ENCODE measurements around the gene CYP26A1. TPM values are rescaled to one million over a fixed set of nuclear protein-coding genes. Genes with fewer than 3 reads are reported as not detected.
A peak's percentile ranks its signal among the peaks of the same experiment; 100 is the strongest.

Gene CYP26A1
- total RNA-seq, 4 donors from 2014 or later = 0.89 TPM; not detected in 3

GRCh38 chr10:93065675-93066543 lies 7.8 kb upstream of the CYP26A1 start:
- DNase-seq (ENCODE audit: low spot score in 2 of 2) = no peak
- Histone ChIP-seq H3K9me3 (no peaks in the 10 kb centered on the region), H3K27ac (no peak overlapping the region), H3K27me3 (peaks cover 100% of the 10 kb centered on the region), H3K4me3 (peak overlapping the region; percentile 23), H3K36me3 (no peaks in the 10 kb centered on the region), H3K4me1 (peaks cover 35% of the 10 kb centered on the region)
- TF ChIP-seq CTCF (IDR thresholded peaks at IDR 0.05) (no peak), EP300 (IDR thresholded peaks at IDR 0.05) (no peak)
- 22% methylated on average over 33 of the region's 81 CpGs for WGBS

- no peak for TF ChIP-seq EP300 (IDR thresholded peaks at IDR 0.05)
- no peak for TF ChIP-seq CTCF (IDR thresholded peaks at IDR 0.05)
- no peak for TF ChIP-seq POLR2A (IDR thresholded peaks at IDR 0.05)
- TF ChIP-seq POLR2AphosphoS5 (IDR thresholded peaks at IDR 0.05) = no peak
- H3K27ac ChIP-seq = no peak overlapping the region
- 18% methylated on average over 11 of the region's 11 CpGs for WGBS
- H3K9me3 ChIP-seq = no peaks in the 10 kb centered on the region
- DNase-seq (ENCODE audit: low spot score in 2 of 2) = no peak
- H3K27me3 ChIP-seq = peaks cover 100% of the 10 kb centered on the region
- no peaks in the 10 kb centered on the region for H3K36me3 ChIP-seq
- peaks cover 30% of the 10 kb centered on the region for H3K4me1 ChIP-seq
- H3K4me3 ChIP-seq = no peak overlapping the region
These were observed 7.2 kb upstream of the CYP26A1 start for GRCh38 chr10:93066544-93066913.

DNA sequence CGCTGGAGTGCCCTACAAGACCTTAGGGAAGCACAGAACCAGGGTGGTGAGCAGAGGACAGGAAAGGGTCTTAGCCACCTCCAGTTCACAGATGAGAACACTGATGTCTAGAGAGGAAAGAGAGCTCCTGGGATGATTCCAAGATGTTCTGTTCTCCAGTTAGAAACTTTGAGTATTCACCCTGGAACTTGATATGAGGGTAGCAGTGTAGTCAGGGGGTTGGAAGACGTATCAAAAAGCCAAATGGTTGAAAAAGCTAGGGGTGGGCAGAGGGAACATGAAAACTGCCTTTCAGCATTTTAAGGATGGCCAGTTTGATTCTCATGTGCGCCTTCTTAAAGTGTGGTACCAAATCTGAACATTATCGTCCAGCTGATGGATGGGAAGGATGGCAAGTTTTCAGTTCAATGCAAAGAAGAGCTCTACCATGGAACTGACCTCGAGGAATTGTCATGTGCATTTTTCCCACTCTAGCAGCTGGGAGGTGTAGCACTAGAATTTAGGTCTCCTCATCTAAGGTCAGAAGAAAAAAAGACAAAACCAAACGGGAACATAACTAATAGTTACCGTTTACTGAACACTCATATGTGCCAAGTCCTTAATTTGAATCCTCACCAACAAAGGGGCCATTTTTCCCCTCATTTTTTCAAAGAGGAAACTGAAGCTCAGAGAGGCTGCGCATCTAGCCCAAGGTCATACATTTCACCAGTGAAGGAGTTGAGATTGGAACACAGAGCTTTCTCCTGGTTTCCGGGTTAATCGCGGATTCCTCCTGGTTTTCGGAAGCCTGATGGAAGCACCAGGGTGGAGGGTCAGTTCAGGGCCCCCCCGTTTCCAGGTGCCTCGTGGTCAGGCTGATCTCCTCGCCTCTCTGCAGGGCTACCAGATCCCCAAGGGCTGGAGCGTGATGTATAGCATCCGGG lies 6.0 kb upstream of the CYP26A1 start:
- WGBS = 15% methylated on average over 12 of the region's 17 CpGs
- no peak for DNase-seq (ENCODE audit: low spot score in 2 of 2)
- no peaks in the 10 kb centered on the region for H3K9me3 ChIP-seq
- no peak overlapping the region for H3K4me3 ChIP-seq
- peaks cover 30% of the 10 kb centered on the region for H3K4me1 ChIP-seq
- TF ChIP-seq POLR2A (IDR thresholded peaks at IDR 0.05) (no peak), POLR2AphosphoS5 (IDR thresholded peaks at IDR 0.05) (no peak), CTCF (IDR thresholded peaks at IDR 0.05) (no peak), EP300 (IDR thresholded peaks at IDR 0.05) (no peak)
- no peaks in the 10 kb centered on the region for H3K36me3 ChIP-seq
- peaks cover 100% of the 10 kb centered on the region for H3K27me3 ChIP-seq
- H3K27ac ChIP-seq = no peak overlapping the region

DNA sequence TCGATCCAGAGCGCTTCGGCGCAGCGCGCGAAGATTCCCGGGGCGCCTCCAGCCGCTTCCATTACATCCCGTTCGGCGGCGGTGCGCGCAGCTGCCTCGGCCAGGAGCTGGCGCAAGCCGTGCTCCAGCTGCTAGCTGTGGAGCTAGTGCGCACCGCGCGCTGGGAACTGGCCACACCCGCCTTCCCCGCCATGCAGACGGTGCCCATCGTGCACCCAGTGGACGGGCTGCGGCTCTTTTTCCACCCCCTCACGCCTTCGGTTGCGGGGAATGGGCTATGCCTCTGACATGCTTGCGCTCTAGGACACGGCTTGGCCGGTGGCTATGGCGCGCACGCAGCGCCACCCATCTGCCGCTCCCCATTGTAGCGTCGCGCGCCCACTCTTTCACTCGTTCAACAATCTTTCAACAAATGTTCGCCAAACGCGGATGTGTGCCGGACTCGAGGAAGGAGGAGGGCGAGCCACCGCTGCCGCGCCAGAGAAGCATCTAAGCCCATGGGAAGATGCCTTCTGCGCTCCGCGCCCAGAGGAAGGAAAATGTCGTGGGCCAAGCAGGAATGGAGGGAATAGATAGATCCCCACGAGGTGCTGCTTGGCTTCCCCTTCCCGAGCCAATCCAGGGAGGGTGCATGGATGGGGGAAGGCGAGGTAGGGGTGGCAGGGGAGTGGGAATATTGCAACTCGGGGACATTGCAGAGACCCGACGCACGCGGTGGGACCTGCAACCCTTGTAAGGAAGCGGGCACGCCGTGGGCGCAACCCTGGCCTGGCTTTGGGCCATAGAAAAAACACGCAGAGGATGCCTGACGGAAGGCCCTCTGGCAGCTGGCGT lies 5.1 kb upstream of the CYP26A1 start:
- H3K36me3 ChIP-seq = no peaks in the 10 kb centered on the region
- H3K4me1 ChIP-seq = peaks cover 35% of the 10 kb centered on the region
- H3K9me3 ChIP-seq = no peaks in the 10 kb centered on the region
- no peak overlapping the region for H3K27ac ChIP-seq
- no peak overlapping the region for H3K4me3 ChIP-seq
- WGBS = 3% methylated on average over 29 of the region's 73 CpGs
- TF ChIP-seq CTCF (IDR thresholded peaks at IDR 0.05) (no peak), EP300 (IDR thresholded peaks at IDR 0.05) (no peak), POLR2AphosphoS5 (IDR thresholded peaks at IDR 0.05) (no peak), POLR2A (IDR thresholded peaks at IDR 0.05) (no peak)
- H3K27me3 ChIP-seq = peaks cover 100% of the 10 kb centered on the region
- no peak for DNase-seq (ENCODE audit: low spot score in 2 of 2)

Data from suprapubic skin (tissue), 4 donors.